Muscle of leg (tissue), 11 donors: ENCODE data around the gene HOXA2. TPM values are rescaled to one million over a fixed set of nuclear protein-coding genes. Genes with fewer than 3 reads are reported as not detected.
A peak's percentile ranks its signal among the peaks of the same experiment; 100 is the strongest.

Experiments used
- DNase-seq: peaks from one replicate; pipeline ENCODE4 v3.0.0; 2013
- H3K27ac ChIP-seq: one replicate; pipeline ENCODE4 v1.5.1; 2013; ENCODE audit warnings: mild to moderate bottlenecking, low read length, control low read depth
- H3K27me3 ChIP-seq: one replicate; pipeline ENCODE4 v1.6.1; 2013; ENCODE audit warnings: low read length; ENCODE audit not compliant: control insufficient read depth, insufficient read depth
- H3K36me3 ChIP-seq: one replicate; pipeline ENCODE4 v1.6.1; 2013; ENCODE audit warnings: low read length; ENCODE audit not compliant: control insufficient read depth, insufficient read depth
- H3K4me1 ChIP-seq: one replicate; pipeline ENCODE4 v1.6.1; 2013; ENCODE audit warnings: low read length; ENCODE audit not compliant: control insufficient read depth, insufficient read depth
- H3K4me3 ChIP-seq: one replicate; pipeline ENCODE4 v1.5.1; 2013; ENCODE audit warnings: low read length, control low read depth
- H3K9me3 ChIP-seq: replicated peaks from 2 replicates; pipeline ENCODE4 v1.6.1; 2013; ENCODE audit warnings: low read depth, low read length; ENCODE audit not compliant: control insufficient read depth
- WGBS: methylation state at CpG from one replicate; pipeline ENCODE4 v1.1.5; 2013; ENCODE audit warnings: missing lambda C conversion rate; ENCODE audit not compliant: insufficient coverage; 5-methylcytosine and 5-hydroxymethylcytosine counted together
- polyA plus RNA-seq, 8 donors: library from polyadenylated mRNA; unstranded; fragments of 120-200 nt; gene quantifications; one replicate each; pipeline versions ENCODE4 v1.2.1 to v1.2.3, GENCODE V29; 2013; ENCODE audit warnings: inconsistent platforms in 1 of 8, low replicate concordance in 1 of 8; ENCODE audit not compliant: insufficient read length in 8 of 8, insufficient read depth in 1 of 8
- total RNA-seq: library from RNA; stranded (reverse); fragments of 120-200 nt; gene quantifications from one replicate; pipeline ENCODE4 v1.2.4, GENCODE V29; 2013

HOXA2 gene
- total and polyA plus RNA-seq, 9 donors = 0.70 to 3.1 (median 1.3) TPM

GRCh38 chr7:27146491-27147198 is 44.2 kb upstream of the HOXA2 start:
- peak; percentile 48 for DNase-seq
- peaks cover 47% of the 10 kb centered on the region for H3K27me3 ChIP-seq
- peak overlapping the region; percentile 94 for H3K27ac ChIP-seq
- H3K4me3 ChIP-seq = peak overlapping the region; percentile 79
- no peaks in the 10 kb centered on the region for H3K9me3 ChIP-seq
- WGBS = 78% methylated on average over 4 of the region's 5 CpGs
- peaks cover 72% of the 10 kb centered on the region for H3K4me1 ChIP-seq
- peaks cover 35% of the 10 kb centered on the region for H3K36me3 ChIP-seq

- WGBS = 60% methylated on average over 1 of the region's 11 CpGs
- Histone ChIP-seq H3K27me3 (peaks cover 40% of the 10 kb centered on the region), H3K27ac (peak overlapping the region; percentile 94), H3K36me3 (peaks cover 37% of the 10 kb centered on the region), H3K9me3 (no peaks in the 10 kb centered on the region), H3K4me1 (peaks cover 65% of the 10 kb centered on the region), H3K4me3 (no peak overlapping the region)
- no peak for DNase-seq
Observed at GRCh38 chr7:27145914-27146412, 43.5 kb upstream of the HOXA2 start.

- peaks cover 66% of the 10 kb centered on the region for H3K4me1 ChIP-seq
- H3K27ac ChIP-seq = peak overlapping the region; percentile 59
- H3K27me3 ChIP-seq = peaks cover 37% of the 10 kb centered on the region
- H3K36me3 ChIP-seq = peaks cover 40% of the 10 kb centered on the region
- no peaks in the 10 kb centered on the region for H3K9me3 ChIP-seq
- 71% methylated on average over 42 of the region's 47 CpGs for WGBS
- no peak overlapping the region for H3K4me3 ChIP-seq
- DNase-seq = no peak
Observed at GRCh38 chr7:27145165-27145913, 42.9 kb upstream of the HOXA2 start.

- Histone ChIP-seq H3K27ac (peak overlapping the region; percentile 59), H3K27me3 (peaks cover 37% of the 10 kb centered on the region), H3K36me3 (peaks cover 40% of the 10 kb centered on the region), H3K9me3 (no peaks in the 10 kb centered on the region), H3K4me1 (peaks cover 62% of the 10 kb centered on the region), H3K4me3 (peak overlapping the region; percentile 5)
- WGBS = 44% methylated on average over 31 of the region's 31 CpGs
- no peak for DNase-seq
Observed at GRCh38 chr7:27144781-27145164, 42.3 kb upstream of the HOXA2 start.

- H3K9me3 ChIP-seq = no peaks in the 10 kb centered on the region
- peak overlapping the region; percentile 21 for H3K4me3 ChIP-seq
- H3K36me3 ChIP-seq = peaks cover 40% of the 10 kb centered on the region
- WGBS = 69% methylated on average over 21 of the region's 40 CpGs
- peaks cover 60% of the 10 kb centered on the region for H3K4me1 ChIP-seq
- peaks cover 37% of the 10 kb centered on the region for H3K27me3 ChIP-seq
- DNase-seq = no peak
- peak overlapping the region; percentile 59 for H3K27ac ChIP-seq
Observed at GRCh38 chr7:27143950-27144780, 41.7 kb upstream of the HOXA2 start.

GRCh38 chr7:27143023-27143949 is 40.8 kb upstream of the HOXA2 start, which contains the start of gene HOXA5:
HOXA5 (minus strand) TSS chr7:27143681; CDS start chr7:27143607, 74 bp downstream.
- Histone ChIP-seq H3K9me3 (no peaks in the 10 kb centered on the region), H3K4me1 (peaks cover 58% of the 10 kb centered on the region), H3K36me3 (peaks cover 40% of the 10 kb centered on the region), H3K27me3 (peaks cover 36% of the 10 kb centered on the region), H3K27ac (peak within 1 kb of the TSS; percentile 84), H3K4me3 (peak within 1 kb of the TSS; percentile 54)
- WGBS = 37% methylated on average over 78 of the region's 86 CpGs
- DNase-seq = peak; percentile 88

GRCh38 chr7:27142580-27143022 is 40.1 kb upstream of the HOXA2 start:
- Histone ChIP-seq H3K9me3 (no peaks in the 10 kb centered on the region), H3K36me3 (peaks cover 40% of the 10 kb centered on the region), H3K4me1 (peaks cover 52% of the 10 kb centered on the region), H3K27me3 (peaks cover 32% of the 10 kb centered on the region), H3K4me3 (peak overlapping the region; percentile 54), H3K27ac (peak overlapping the region; percentile 84)
- DNase-seq = no peak
- WGBS = 67% methylated on average over 20 of the region's 29 CpGs

- Histone ChIP-seq H3K9me3 (no peaks in the 10 kb centered on the region), H3K4me1 (peaks cover 47% of the 10 kb centered on the region), H3K27me3 (peaks cover 27% of the 10 kb centered on the region), H3K4me3 (peak overlapping the region; percentile 54), H3K27ac (peak overlapping the region; percentile 84), H3K36me3 (peaks cover 40% of the 10 kb centered on the region)
- DNase-seq = no peak
- 67% methylated on average over 28 of the region's 30 CpGs for WGBS
Observed at GRCh38 chr7:27141923-27142579, 39.6 kb upstream of the HOXA2 start.
